Panc1 (cell line): Measurements from ENCODE around the gene MYLK. TPM values are rescaled to one million over a fixed set of nuclear protein-coding genes. Genes with fewer than 3 reads are reported as not detected.

Experiments used
- ATAC-seq: fragments of 200-7000 bp; cut with Tn5 transposase; 2 replicates; pipeline ENCODE4 v1.9.1; 2020; ENCODE audit warnings: mild to moderate bottlenecking, moderate library complexity
- BruUV-seq: library from RNA; stranded (reverse); fragments of 400-500 nt; replicated peaks from 2 replicates; lab custom pipeline; 2021; lab: Mats Ljungman, UMichigan
- CTCF ChIA-PET: fragments of 300-600 bp; sonication (Branson Sonifier 250); formaldehyde crosslinking; loops from one replicate; lab custom pipeline; 2022; ENCODE audit warnings: antibody characterized with exemption; lab: Charles Lee
- POLR2A ChIA-PET: fragments of 300-600 bp; sonication (Branson Sonifier 250); formaldehyde crosslinking; loops from one replicate; lab custom pipeline; 2022; ENCODE audit warnings: antibody characterized with exemption; lab: Charles Lee
- DNase-seq: peaks from one replicate; pipeline ENCODE4 v3.0.0-alpha.2; 2010; ENCODE audit warnings: low read depth, low spot score
- H3K27ac ChIP-seq: 2 replicates; pipeline ENCODE4 v1.5.1; 2011; ENCODE audit warnings: mild to moderate bottlenecking, low read length, inconsistent platforms
- H3K27me3 ChIP-seq: fragments of 200-500 bp; sonication (Bioruptor generic); 2 replicates; pipeline ENCODE4 v1.6.0; 2014; ENCODE audit warnings: low read length, inconsistent platforms; ENCODE audit not compliant: control insufficient read depth, insufficient read depth
- H3K36me3 ChIP-seq: fragments of 200-500 bp; sonication (Bioruptor generic); 2 replicates; pipeline ENCODE4 v1.5.1; 2014; ENCODE audit warnings: inconsistent platforms, mild to moderate bottlenecking, low read length, moderate library complexity; ENCODE audit not compliant: control insufficient read depth, insufficient read depth
- H3K4me1 ChIP-seq: 2 replicates; pipeline ENCODE4 v1.5.1; 2011; ENCODE audit warnings: inconsistent platforms, mild to moderate bottlenecking, low read length, moderate library complexity; ENCODE audit not compliant: control insufficient read depth, insufficient read depth
- H3K4me3 ChIP-seq, 2 experiments: 2 replicates each; pipeline ENCODE4 v1.5.1; 2011 to 2012; ENCODE audit warnings: low read depth in 2 of 2, low read length in 2 of 2, mild to moderate bottlenecking in 2 of 2, inconsistent platforms in 1 of 2, moderate library complexity in 1 of 2
- H3K9me3 ChIP-seq: fragments of 200-500 bp; sonication (Bioruptor generic); 2 replicates; pipeline ENCODE4 v1.5.1; 2014; ENCODE audit warnings: low read depth, mild to moderate bottlenecking, inconsistent platforms, low read length, moderate library complexity; ENCODE audit not compliant: control insufficient read depth, insufficient read depth
- CTCF ChIP-seq: fragments of 450-650 bp; IDR thresholded peaks from 2 replicates; pipeline ENCODE4 v1.5.1; 2017; ENCODE audit warnings: mild to moderate bottlenecking
- POLR2AphosphoS5 ChIP-seq: IDR thresholded peaks from 2 replicates; pipeline ENCODE4 v1.6.1; 2012; ENCODE audit warnings: mild to moderate bottlenecking, low read depth, low read length, moderate library complexity
- REST ChIP-seq, 2 experiments: IDR thresholded peaks; 2 replicates each; pipeline ENCODE4 v1.6.1; 2011 to 2012; ENCODE audit warnings: low read depth in 2 of 2, control low read depth in 1 of 2, low read length in 1 of 2, mild to moderate bottlenecking in 1 of 2, moderate library complexity in 1 of 2; ENCODE audit not compliant: insufficient read depth in 1 of 2
- SIN3A ChIP-seq: IDR thresholded peaks from 2 replicates; pipeline ENCODE4 v1.6.1; 2012; ENCODE audit warnings: low read depth, mild to moderate bottlenecking, low read length, moderate library complexity, borderline replicate concordance; ENCODE audit not compliant: insufficient read depth
- TCF7L2 ChIP-seq: IDR thresholded peaks from 2 replicates; pipeline ENCODE4 v1.6.1; 2011; ENCODE audit warnings: mild to moderate bottlenecking, low read depth, low read length, inconsistent platforms
- in situ Hi-C: cut with HindIII; loops from 2 replicates; pipeline ENCODE4 v1.10.0; 2016; ENCODE audit warnings: low sequenced_read_pairs, low pct_unique_long_range_greater_than_20kb
- intact Hi-C: fragments of 100-400 bp; cut with micrococcal nuclease; formaldehyde crosslinking; loops from one replicate; pipeline ENCODE4 v1.10.0; 2022; ENCODE audit not compliant: unreplicated experiment
- total RNA-seq: library from RNA; stranded (reverse); gene quantifications from one replicate; pipeline ENCODE4 v1.2.1, GENCODE V29; 2021; ENCODE audit not compliant: unreplicated experiment

Gene MYLK
- total RNA-seq, 1 experiment from 2014 or later, result 29.7 TPM

- ChIA-PET POLR2A (no interaction called here), CTCF (interaction anchor here (0.6 kb wide), 1 partner anchor 65 kb away, joined by 3 read pairs; no protein-coding TSS in a partner anchor)
- intact Hi-C loops, result no loop called here
- Histone ChIP-seq H3K27ac (no peak overlapping the region), H3K36me3 (no peaks in the 10 kb centered on the region), H3K4me3 (no peak overlapping the region), H3K9me3 (no peaks in the 10 kb centered on the region), H3K4me1 (no peaks in the 10 kb centered on the region), H3K27me3 (no peaks in the 10 kb centered on the region)
- BruUV-seq, result no TSS peak
- ATAC-seq (no peak), DNase-seq (no peak)
- no peak for TF ChIP-seq SIN3A
- no peak for TF ChIP-seq TCF7L2
- no peak for TF ChIP-seq CTCF
- no peak for TF ChIP-seq REST (IDR thresholded peaks at IDR 0.05; ENCODE audit: insufficient read depth in 1 of 2, low read depth in 2 of 2, low read length in 1 of 2)
- no peak for TF ChIP-seq POLR2AphosphoS5
- in situ Hi-C loops, result no loop called here
Observed at GRCh38 chr3:123658852-123659206, 225.3 kb downstream of the MYLK start.

- intact Hi-C loops, result no loop called here
- in situ Hi-C loops, result no loop called here
- DNase-seq (no peak), ATAC-seq (no peak)
- no peaks in the 10 kb centered on the region for H3K9me3 ChIP-seq
- H3K4me3 ChIP-seq, result no peak overlapping the region
- H3K36me3 ChIP-seq, result no peaks in the 10 kb centered on the region
- no peak overlapping the region for H3K27ac ChIP-seq
- CTCF ChIA-PET, result interaction anchor here (0.6 kb wide), 1 partner anchor 66 kb away, joined by 3 read pairs; no protein-coding TSS in a partner anchor
- H3K4me1 ChIP-seq, result no peaks in the 10 kb centered on the region
- no peaks in the 10 kb centered on the region for H3K27me3 ChIP-seq
- no TSS peak for BruUV-seq
- no peak for TF ChIP-seq POLR2AphosphoS5
- no peak for TF ChIP-seq REST (IDR thresholded peaks at IDR 0.05; ENCODE audit: insufficient read depth in 1 of 2, low read depth in 2 of 2, low read length in 1 of 2)
- TF ChIP-seq TCF7L2, result no peak
- no peak for TF ChIP-seq SIN3A
- no peak for TF ChIP-seq CTCF
- POLR2A ChIA-PET, result no interaction called here
Observed at GRCh38 chr3:123658118-123658851, 225.8 kb downstream of the MYLK start.
